ENCODE data around the gene KDELR3. TPM values are rescaled to one million over a fixed set of nuclear protein-coding genes. Genes with fewer than 3 reads are reported as not detected.
A peak's percentile ranks its signal among the peaks of the same experiment; 100 is the strongest.
"Not testable (repeated sequence)": the region's sequence is repeated elsewhere in the genome, so short reads cannot be mapped to it uniquely, and the experiment has no call there.

Gene KDELR3
- total RNA-seq, 1 donor from 2014 or later, result not detected

GRCh38 chr22:38465673-38466490, 2.0 kb upstream of the KDELR3 start:
- H3K27me3 Mint-ChIP-seq (ENCODE audit: unreplicated experiment), result peaks cover 15% of the 10 kb centered on the region

DNA sequence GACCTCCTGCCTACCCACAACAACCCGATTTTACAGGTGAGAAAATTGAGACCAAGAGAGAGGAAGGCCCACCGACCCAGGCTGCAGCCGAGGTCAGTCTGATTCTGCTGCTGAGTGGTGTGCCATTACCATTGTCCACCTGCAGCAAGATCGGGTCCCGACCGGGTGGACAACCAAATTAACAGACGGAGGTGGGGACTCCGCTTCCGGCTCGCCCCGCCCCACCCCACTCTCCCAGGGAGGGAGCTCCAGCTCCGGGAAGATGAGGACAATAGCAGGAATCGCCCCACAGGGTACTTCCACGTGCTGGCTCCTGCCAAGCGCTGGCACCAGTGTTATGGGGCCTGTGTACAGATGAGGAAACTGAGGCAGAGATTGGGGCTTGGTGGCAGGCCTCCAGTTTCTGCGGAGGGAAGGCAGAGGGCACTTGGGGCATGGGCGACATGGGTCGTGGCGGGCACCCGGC, 425 bp upstream of the KDELR3 start:
- TF ChIP-seq, protein P1, sequence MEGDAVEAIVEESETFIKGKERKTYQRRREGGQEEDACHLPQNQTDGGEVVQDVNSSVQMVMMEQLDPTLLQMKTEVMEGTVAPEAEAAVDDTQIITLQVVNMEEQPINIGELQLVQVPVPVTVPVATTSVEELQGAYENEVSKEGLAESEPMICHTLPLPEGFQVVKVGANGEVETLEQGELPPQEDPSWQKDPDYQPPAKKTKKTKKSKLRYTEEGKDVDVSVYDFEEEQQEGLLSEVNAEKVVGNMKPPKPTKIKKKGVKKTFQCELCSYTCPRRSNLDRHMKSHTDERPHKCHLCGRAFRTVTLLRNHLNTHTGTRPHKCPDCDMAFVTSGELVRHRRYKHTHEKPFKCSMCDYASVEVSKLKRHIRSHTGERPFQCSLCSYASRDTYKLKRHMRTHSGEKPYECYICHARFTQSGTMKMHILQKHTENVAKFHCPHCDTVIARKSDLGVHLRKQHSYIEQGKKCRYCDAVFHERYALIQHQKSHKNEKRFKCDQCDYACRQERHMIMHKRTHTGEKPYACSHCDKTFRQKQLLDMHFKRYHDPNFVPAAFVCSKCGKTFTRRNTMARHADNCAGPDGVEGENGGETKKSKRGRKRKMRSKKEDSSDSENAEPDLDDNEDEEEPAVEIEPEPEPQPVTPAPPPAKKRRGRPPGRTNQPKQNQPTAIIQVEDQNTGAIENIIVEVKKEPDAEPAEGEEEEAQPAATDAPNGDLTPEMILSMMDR (IDR thresholded peaks at IDR 0.05; ENCODE audit: partially characterized antibody, unreplicated experiment), result no peak
- DNase-seq, result no peak
- Mint-ChIP-seq H3K4me1 (ENCODE audit: low read depth, unreplicated experiment) (peaks cover 10% of the 10 kb centered on the region), H3K4me3 (ENCODE audit: unreplicated experiment) (peak overlapping the region; percentile 64), H3K27ac (ENCODE audit: unreplicated experiment) (no peak overlapping the region), H3K36me3 (ENCODE audit: unreplicated experiment) (no peaks in the 10 kb centered on the region), H3K27me3 (ENCODE audit: unreplicated experiment) (peaks cover 12% of the 10 kb centered on the region), H3K9me3 (ENCODE audit: unreplicated experiment) (no peaks in the 10 kb centered on the region)

More at GRCh38 chr22:38465673-38466490, 2.0 kb upstream of the KDELR3 start:
- no peak for DNase-seq
- Mint-ChIP-seq H3K9me3 (ENCODE audit: unreplicated experiment) (peaks cover 3% of the 10 kb centered on the region), H3K4me3 (ENCODE audit: unreplicated experiment) (no peak overlapping the region), H3K4me1 (ENCODE audit: low read depth, unreplicated experiment) (peaks cover 12% of the 10 kb centered on the region), H3K27ac (ENCODE audit: unreplicated experiment) (no peak overlapping the region), H3K36me3 (ENCODE audit: unreplicated experiment) (no peaks in the 10 kb centered on the region)
- TF ChIP-seq, protein P1 (IDR thresholded peaks at IDR 0.05; ENCODE audit: partially characterized antibody, unreplicated experiment), result no peak

DNA sequence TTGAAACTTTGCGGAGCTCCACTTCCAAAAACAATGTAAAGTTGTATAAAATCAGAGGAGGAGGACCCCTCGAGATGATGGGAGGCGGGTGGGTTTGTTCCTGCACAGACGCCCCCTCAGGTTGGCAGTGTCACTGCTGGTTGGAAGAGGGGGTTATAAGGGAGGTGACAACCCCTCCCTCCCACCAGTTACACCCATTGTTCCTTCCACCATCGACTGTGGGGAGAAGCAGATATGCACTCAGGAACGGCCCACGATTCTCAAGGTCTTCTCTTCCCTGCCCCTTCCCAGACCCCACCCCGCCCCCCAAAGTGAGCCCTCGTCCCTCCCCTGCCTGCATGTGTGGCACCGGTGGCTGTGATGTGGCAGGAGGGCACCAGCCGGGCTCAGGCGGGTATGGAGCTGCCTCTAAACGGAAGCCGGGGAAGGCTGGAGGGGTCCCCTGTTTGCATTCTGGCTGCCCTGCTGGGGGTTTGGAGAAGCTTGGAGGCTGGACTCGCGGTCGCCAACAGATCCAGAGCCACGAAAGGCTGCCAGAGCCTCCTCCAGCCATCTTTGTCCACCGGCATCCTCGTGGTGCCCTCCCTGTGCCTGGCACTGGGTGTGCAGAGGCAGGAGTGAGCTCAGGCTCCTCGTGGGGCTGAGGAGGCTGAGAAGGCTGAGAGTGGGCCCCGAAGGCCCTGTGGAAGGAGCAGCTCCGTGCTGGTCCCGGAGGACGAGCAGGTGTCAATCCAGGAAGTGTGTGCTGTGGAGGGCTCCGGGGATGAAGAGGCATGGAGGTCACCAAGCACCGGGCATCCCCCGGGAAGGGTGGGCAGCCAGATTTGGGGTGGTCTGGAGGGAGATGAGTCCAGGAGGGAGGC, 778 bp downstream of the KDELR3 start:
- H3K4me3 Mint-ChIP-seq (ENCODE audit: unreplicated experiment), result peak overlapping the region; percentile 49
- DNase-seq, result no peak
- no peaks in the 10 kb centered on the region for H3K9me3 Mint-ChIP-seq (ENCODE audit: unreplicated experiment)
- H3K36me3 Mint-ChIP-seq (ENCODE audit: unreplicated experiment), result no peaks in the 10 kb centered on the region
- peaks cover 2% of the 10 kb centered on the region for H3K4me1 Mint-ChIP-seq (ENCODE audit: low read depth, unreplicated experiment)
- TF ChIP-seq, protein P1 (IDR thresholded peaks at IDR 0.05; ENCODE audit: partially characterized antibody, unreplicated experiment), result peak; percentile 30
- no peak overlapping the region for H3K27ac Mint-ChIP-seq (ENCODE audit: unreplicated experiment)
- peaks cover 12% of the 10 kb centered on the region for H3K27me3 Mint-ChIP-seq (ENCODE audit: unreplicated experiment)

DNA sequence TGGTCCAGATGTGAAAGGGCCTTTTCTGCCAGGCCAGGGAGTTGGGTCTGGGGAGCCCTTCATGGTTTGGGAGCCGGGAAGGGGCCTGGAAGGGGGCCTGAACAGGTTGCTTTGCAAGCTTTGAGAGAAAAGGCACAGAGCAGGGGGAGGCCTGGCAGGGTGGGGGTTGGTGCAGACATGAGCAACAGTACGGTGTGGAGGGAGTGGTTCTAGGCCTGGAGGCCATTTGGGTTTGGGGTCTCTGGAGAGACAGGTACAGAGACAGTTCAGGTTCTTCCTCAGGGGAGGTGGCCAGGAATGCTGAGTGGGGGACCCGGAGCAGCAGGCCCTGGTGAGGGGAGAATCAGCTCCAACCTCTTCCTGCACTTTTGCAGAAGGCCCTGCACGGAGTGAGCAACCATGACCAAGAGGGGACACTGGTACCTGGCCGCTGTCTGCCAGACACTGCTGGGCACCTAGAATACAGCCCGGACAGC, 1.4 kb downstream of the KDELR3 start:
- H3K36me3 Mint-ChIP-seq (ENCODE audit: unreplicated experiment), result no peaks in the 10 kb centered on the region
- no peaks in the 10 kb centered on the region for H3K9me3 Mint-ChIP-seq (ENCODE audit: unreplicated experiment)
- TF ChIP-seq, protein P1 (IDR thresholded peaks at IDR 0.05; ENCODE audit: partially characterized antibody, unreplicated experiment), result no peak
- no peak overlapping the region for H3K4me3 Mint-ChIP-seq (ENCODE audit: unreplicated experiment)
- H3K27ac Mint-ChIP-seq (ENCODE audit: unreplicated experiment), result no peak overlapping the region
- no peak for DNase-seq
- peaks cover 12% of the 10 kb centered on the region for H3K27me3 Mint-ChIP-seq (ENCODE audit: unreplicated experiment)
- H3K4me1 Mint-ChIP-seq (ENCODE audit: low read depth, unreplicated experiment), result no peaks in the 10 kb centered on the region

- not testable (repeated sequence) for H3K4me1 Mint-ChIP-seq (ENCODE audit: low read depth, unreplicated experiment); H3K9me3 Mint-ChIP-seq (ENCODE audit: unreplicated experiment); H3K4me3 Mint-ChIP-seq (ENCODE audit: unreplicated experiment); DNase-seq; H3K27ac Mint-ChIP-seq (ENCODE audit: unreplicated experiment); H3K36me3 Mint-ChIP-seq (ENCODE audit: unreplicated experiment)
- H3K27me3 Mint-ChIP-seq (ENCODE audit: unreplicated experiment), result peaks cover 11% of the 10 kb centered on the region
Measured at GRCh38 chr22:38470179-38470578, 2.3 kb downstream of the KDELR3 start.
